Right ventricle myocardium superior (tissue), 1 donor: ENCODE measurements around the gene BICC1. TPM values are rescaled to one million over a fixed set of nuclear protein-coding genes. Genes with fewer than 3 reads are reported as not detected.

Experiments
- ATAC-seq: fragments of 200-7000 bp; cut with Tn5 transposase; one replicate; pipeline ENCODE4 v1.9.1; 2020; ENCODE audit warnings: mild to moderate bottlenecking; ENCODE audit not compliant: poor library complexity
- DNase-seq: peaks from one replicate; pipeline ENCODE4 v3.0.0-alpha.2; 2020
- intact Hi-C: fragments of 100-400 bp; cut with DNase I; formaldehyde crosslinking; loops from one replicate; pipeline ENCODE4 v1.11.2; 2022
- total RNA-seq: library from RNA; stranded (reverse); fragmentation: NEBNext Ultra II Directional; extraction: Animal tissue kit (Norgen Biotek cat#: 25700); gene quantifications from one replicate; pipeline ENCODE4 v1.2.1, GENCODE V29; 2021
- donor health status: DM: no; HTN: yes; CAD: no; lungs with severe emphysema.

Gene BICC1
- total RNA-seq, 1 donor from 2014 or later, result 6.1 TPM

GRCh38 chr10:58715061-58715460 lies 202.4 kb downstream of the BICC1 start:
- intact Hi-C loops, result no loop called here
- no peak for ATAC-seq

GRCh38 chr10:58718596-58718995 lies 205.9 kb downstream of the BICC1 start:
- DNase-seq (no peak), ATAC-seq (no peak)
- intact Hi-C loops, result no loop called here

More at GRCh38 chr10:58715061-58715460, 202.4 kb downstream of the BICC1 start:
- DNase-seq, result no peak

DNA sequence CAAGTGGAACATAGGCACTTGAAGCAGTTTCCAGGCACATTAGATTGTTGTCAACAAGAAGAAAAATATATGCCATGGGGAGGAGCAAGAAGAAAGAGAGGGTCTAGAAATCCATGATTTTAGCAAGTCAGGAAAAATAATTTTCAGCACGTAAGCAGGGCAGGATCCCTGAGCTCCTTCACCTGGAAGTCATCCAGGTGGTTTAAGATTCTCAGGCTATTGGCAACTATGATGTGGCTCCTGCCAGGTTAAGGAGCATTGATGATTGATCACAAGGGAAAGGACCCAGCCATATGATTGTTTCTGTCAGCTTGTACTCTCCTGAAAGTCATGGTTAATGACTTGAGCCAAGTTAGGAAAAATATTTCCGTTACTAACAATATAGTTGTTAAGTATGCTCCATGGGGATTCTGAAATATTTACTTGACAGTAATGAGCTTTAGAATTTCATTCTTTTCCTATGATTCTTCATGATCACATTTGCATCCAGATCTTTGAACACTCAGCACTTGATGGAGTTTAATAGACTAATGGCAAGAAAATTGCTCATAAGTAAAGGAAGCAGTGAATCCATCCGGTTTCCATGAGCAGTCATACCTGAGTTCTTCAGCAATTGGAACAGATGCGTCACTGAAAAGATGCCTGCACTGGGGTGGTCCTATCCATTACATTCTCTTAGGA lies 209.1 kb downstream of the BICC1 start:
- no peak for DNase-seq
- ATAC-seq, result no peak
- intact Hi-C loops, result no loop called here

DNA sequence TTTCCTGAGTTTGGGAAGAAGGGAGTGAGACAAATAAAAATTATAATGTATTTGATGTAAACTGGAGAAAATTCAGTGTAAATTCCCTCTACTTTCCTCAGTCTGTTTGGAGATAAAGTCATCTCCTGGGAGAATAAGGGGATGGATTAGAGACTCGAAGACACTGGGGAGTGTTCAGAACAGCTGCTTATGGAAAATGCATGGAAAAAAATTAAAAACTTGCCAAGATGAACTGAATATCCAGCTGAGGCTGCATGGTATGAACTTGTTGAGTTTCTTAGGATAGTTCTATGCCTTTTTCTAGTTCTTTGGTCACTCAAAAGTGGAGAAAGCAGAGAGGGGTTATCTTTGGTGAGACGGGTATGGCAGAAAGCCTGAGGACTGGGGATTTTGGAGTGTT lies 210.5 kb downstream of the BICC1 start:
- DNase-seq (no peak), ATAC-seq (no peak)
- intact Hi-C loops, result no loop called here

- ATAC-seq (peak; percentile 27), DNase-seq (no peak)
- intact Hi-C loops, result no loop called here
Measured at GRCh38 chr10:58723966-58724365, 211.3 kb downstream of the BICC1 start.

GRCh38 chr10:58724781-58725180 lies 212.1 kb downstream of the BICC1 start:
- intact Hi-C loops, result no loop called here
- ATAC-seq, result no peak
- peak; percentile 30 for DNase-seq

DNA sequence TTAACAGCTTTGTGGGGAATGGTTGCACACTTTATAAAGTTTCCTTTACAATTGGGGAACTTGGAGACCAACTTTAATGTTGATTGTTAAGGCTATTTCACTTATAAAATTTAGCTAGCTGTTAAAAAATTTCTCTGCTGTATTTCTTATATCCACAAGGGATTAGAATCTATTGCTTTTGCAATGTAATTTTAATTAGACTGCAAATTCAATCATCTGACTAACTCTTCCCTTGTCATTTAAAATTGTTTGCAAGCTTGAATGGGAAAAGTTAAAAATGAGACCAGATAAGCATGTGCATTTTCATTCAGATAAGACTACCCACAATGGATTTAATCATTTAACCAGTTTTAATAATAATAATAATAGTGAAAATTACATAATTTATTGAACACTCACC lies 213.2 kb downstream of the BICC1 start:
- ATAC-seq, result no peak
- no peak for DNase-seq
- intact Hi-C loops, result no loop called here

GRCh38 chr10:58727633-58728032 lies 215.0 kb downstream of the BICC1 start:
- ATAC-seq, result no peak
- intact Hi-C loops, result no loop called here
- no peak for DNase-seq

DNA sequence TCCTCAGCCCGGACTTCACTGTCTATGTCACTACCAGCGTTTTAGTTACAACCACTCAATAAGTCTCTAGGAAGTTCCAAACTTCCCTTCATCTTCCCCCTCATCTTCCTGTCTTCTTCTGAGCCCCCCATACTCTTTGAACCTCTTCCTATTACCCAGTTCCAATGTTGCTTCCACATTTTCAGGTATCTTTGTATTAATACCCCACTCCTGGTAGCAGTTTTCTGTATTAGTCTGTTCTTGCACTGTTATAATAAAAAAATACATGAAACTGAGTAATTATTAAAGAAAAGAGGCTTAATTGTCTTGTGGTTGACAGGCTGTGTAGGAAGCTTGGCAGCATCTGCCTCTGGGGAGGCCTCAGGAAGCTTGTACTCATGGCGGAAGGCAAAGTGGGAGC lies 218.6 kb downstream of the BICC1 start:
- ATAC-seq (no peak), DNase-seq (no peak)
- intact Hi-C loops, result no loop called here

DNA sequence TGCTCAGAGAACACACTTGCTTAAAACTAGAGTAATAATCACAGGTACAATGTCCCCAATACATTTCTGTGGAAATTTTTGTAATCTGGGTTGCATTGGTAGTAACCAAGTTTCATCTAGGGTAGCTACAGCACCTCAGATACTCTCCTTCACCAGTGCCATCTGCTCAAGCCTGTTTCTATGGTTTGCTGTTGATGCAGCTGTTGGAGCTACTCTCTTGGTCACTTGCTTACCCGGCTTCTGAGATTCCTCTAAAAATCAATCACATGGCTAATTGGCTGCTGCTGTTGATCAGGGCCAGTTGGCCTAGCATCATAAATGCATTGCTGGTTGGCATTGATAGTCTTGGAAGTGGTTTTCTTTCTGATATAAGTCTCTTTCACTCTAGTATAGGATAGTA lies 220.8 kb downstream of the BICC1 start:
- ATAC-seq (no peak), DNase-seq (no peak)
- intact Hi-C loops, result no loop called here

DNA sequence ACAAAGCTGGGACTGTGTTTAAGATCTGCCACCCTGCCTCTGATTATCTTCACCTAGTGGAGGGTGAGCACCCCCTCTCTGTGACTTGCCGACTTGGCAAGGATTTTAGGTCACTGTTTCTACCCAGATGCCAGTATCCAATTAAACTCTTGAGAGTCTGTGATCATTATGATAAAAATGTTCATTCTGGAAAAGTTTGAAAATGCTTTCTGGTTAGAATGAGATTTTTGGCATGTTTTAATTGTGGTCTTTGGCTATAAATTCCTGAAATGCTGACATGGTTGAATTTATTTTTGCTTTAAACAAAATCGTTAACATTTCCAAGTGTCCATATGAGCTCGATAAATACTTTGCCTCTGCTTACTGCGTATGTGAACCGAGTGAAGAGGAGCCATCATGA lies 221.4 kb downstream of the BICC1 start:
- no peak for ATAC-seq

GRCh38 chr10:58734664-58735063 lies 222.0 kb downstream of the BICC1 start:
- no peak for DNase-seq
- no peak for ATAC-seq
- intact Hi-C loops, result no loop called here

More for the DNA sequence above, 221.4 kb downstream of the BICC1 start:
- intact Hi-C loops, result no loop called here
- DNase-seq, result no peak

DNA sequence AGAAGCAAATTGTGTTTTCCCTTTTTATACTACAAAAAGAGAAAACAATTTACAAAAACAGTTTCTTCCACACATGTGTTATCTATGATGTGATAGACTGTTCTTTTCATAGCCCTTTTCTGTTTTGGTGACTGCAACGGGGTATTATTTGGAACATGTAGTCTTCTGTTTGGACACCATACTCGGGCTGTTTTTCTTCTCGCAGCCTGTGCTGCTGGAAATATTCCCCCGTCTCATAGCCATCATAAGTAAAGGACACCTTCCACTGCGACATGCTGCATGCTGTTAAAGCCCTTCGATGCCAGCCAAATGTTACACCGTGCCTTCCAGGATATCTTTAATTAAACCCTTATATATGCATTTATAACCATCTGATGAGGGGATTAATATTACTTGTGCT lies 222.4 kb downstream of the BICC1 start:
- intact Hi-C loops, result no loop called here
- ATAC-seq, result no peak
- DNase-seq, result no peak

DNA sequence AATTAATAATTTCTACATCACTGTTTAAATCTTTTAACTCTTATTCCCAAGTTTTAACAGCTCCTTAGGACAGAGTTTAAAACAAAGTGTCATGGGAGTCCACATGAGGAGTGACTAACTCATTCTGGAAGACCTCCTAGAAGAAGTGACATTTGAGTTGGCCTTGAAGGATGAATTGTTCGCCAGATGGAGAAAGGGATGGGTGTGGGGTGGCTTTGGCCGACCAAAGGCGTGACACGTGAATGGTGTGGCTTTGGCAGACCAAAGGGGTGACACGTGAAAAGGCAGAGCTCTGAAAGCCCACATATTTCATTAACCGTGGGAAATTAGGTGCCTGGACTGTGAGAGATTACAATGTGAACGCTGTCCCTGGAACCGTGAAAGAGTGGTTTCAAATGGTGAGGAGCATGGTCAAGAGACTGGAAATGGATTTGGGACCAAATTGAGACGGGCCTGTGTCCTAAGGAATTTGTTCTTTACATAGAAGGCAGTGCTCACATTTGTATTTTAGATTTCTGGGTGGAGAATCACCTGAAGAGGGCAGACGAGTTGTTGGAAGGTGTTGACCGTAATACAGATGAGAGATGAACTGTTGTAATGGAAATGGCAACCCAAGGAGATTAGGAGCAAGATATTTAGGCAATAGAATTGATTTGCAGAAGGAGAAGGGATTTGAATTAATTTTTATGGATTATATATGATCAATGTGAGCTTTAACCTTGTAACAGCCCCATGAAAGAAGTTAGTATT lies 228.1 kb downstream of the BICC1 start:
- intact Hi-C loops, result no loop called here
- ATAC-seq, result peak; percentile 36
- DNase-seq, result peak; percentile 30

- no peak for DNase-seq
- ATAC-seq, result no peak
- intact Hi-C loops, result no loop called here
Measured at GRCh38 chr10:58741673-58742072, 229.0 kb downstream of the BICC1 start.

- ATAC-seq (no peak), DNase-seq (no peak)
- intact Hi-C loops, result no loop called here
Measured at GRCh38 chr10:58742141-58742540, 229.5 kb downstream of the BICC1 start.

DNA sequence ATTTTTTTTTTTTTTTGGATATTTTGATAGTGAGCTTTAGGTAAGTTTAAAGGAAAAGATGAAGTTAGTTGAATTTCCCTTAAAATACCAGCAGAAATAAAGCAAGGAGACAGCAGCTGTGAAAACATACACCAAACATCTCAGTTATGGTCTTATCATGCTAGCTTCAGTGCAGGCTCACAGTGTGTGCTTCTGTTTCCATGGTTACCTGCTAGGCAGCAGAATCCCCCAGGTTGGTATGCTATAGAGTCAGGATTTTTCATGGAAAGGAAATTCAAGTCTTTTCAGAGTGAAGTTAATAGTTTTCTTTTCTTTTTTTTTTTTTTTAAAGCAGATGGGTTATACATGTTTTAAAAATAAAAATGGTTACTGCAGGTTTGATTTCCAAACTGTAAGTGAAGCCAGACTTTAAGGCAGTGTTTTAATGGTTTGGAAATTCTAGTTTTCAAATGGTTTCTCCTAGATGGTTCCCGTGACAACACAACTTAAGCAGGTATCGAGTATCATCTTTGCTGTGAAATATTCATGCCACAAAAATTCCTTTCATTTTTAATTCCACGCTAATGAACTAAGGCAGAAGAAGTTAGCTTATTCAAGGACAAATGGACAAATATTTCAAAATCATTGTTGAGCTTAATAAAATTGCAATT lies 230.9 kb downstream of the BICC1 start:
- no peak for ATAC-seq
- DNase-seq, result no peak
- intact Hi-C loops, result no loop called here

- intact Hi-C loops, result no loop called here
- DNase-seq (no peak), ATAC-seq (no peak)
Measured at GRCh38 chr10:58746474-58747185, 234.0 kb downstream of the BICC1 start.

GRCh38 chr10:58747687-58748086 lies 235.0 kb downstream of the BICC1 start:
- DNase-seq (no peak), ATAC-seq (no peak)
- intact Hi-C loops, result no loop called here
